ENCODE results near the gene RSPO3.

The RSPO3 gene

DNA sequence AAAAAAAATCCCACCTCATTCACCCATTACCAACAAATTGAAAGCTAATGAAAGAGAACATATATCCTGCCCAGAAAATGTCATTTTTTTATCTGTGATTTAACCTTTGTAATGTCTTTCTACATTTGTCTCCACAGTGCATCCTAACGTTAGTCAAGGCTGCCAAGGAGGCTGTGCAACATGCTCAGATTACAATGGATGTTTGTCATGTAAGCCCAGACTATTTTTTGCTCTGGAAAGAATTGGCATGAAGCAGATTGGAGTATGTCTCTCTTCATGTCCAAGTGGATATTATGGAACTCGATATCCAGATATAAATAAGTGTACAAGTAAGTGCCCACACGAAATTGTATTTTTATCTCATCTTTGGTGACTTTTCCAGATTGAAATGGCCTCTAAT is 30.0 kb downstream of the RSPO3 start:
- no peak for DNase-seq (ENCODE audit: extremely low spot score)
- TF ChIP-seq LEF1 (IDR thresholded peaks at IDR 0.05; ENCODE audit: borderline replicate concordance) (no peak), HDGF (IDR thresholded peaks at IDR 0.05; ENCODE audit: borderline replicate concordance) (no peak), FOXM1 (IDR thresholded peaks at IDR 0.05; ENCODE audit: borderline replicate concordance) (no peak), NFRKB (IDR thresholded peaks at IDR 0.05) (no peak), BHLHE40 (IDR thresholded peaks at IDR 0.05; ENCODE audit: borderline replicate concordance) (no peak), FOXA1 (IDR thresholded peaks at IDR 0.05) (no peak), ARNT (IDR thresholded peaks at IDR 0.05) (no peak), SP1 (IDR thresholded peaks at IDR 0.05) (no peak), SUZ12 (IDR thresholded peaks at IDR 0.05) (no peak), ELF4 (IDR thresholded peaks at IDR 0.05) (no peak), FOXK2 (IDR thresholded peaks at IDR 0.05) (no peak), ZNF384 (IDR thresholded peaks at IDR 0.05) (no peak), TARDBP (IDR thresholded peaks at IDR 0.05) (no peak), L3MBTL2 (conservative IDR thresholded peaks at IDR 0.05) (no peak), CTBP1 (IDR thresholded peaks at IDR 0.05; ENCODE audit: borderline replicate concordance) (no peak)
- TF ChIP-seq, protein P1, sequence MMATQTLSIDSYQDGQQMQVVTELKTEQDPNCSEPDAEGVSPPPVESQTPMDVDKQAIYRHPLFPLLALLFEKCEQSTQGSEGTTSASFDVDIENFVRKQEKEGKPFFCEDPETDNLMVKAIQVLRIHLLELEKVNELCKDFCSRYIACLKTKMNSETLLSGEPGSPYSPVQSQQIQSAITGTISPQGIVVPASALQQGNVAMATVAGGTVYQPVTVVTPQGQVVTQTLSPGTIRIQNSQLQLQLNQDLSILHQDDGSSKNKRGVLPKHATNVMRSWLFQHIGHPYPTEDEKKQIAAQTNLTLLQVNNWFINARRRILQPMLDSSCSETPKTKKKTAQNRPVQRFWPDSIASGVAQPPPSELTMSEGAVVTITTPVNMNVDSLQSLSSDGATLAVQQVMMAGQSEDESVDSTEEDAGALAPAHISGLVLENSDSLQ (IDR thresholded peaks at IDR 0.05) = no peak
- ChIA-PET POLR2A (no interaction called here), CTCF (no interaction called here)

DNA sequence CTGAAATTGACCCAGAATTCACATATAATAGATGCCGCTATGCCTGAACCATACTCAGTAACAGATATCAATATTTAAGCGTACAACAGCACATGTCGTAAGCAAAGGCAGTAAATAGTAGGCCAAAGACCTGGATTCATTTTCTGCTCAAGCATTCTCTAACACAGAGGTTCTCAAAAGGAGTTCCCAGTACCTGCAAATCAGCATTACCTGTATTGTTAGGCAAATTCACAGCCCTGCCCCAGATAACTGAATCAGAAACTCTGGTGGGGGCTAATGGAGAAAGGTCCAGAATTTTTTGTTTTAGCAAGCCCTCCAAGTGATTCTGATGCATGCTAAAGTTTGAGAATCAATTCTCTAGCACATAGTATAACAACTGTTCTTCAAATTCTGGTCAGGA is 36.0 kb downstream of the RSPO3 start:
- CTCF ChIA-PET = no interaction called here
- POLR2A ChIA-PET = no interaction called here
- TF ChIP-seq FOXM1 (IDR thresholded peaks at IDR 0.05; ENCODE audit: borderline replicate concordance) = no peak
- TF ChIP-seq SP1 (IDR thresholded peaks at IDR 0.05) = no peak
- TF ChIP-seq HDGF (IDR thresholded peaks at IDR 0.05; ENCODE audit: borderline replicate concordance) = no peak
- no peak for TF ChIP-seq FOXA1 (IDR thresholded peaks at IDR 0.05)
- TF ChIP-seq ARNT (IDR thresholded peaks at IDR 0.05) = no peak
- TF ChIP-seq BHLHE40 (IDR thresholded peaks at IDR 0.05; ENCODE audit: borderline replicate concordance) = no peak
- TF ChIP-seq, protein P1 (IDR thresholded peaks at IDR 0.05) = no peak
- no peak for TF ChIP-seq ELF4 (IDR thresholded peaks at IDR 0.05)
- TF ChIP-seq L3MBTL2 (conservative IDR thresholded peaks at IDR 0.05) = no peak
- DNase-seq (ENCODE audit: extremely low spot score) = no peak

DNA sequence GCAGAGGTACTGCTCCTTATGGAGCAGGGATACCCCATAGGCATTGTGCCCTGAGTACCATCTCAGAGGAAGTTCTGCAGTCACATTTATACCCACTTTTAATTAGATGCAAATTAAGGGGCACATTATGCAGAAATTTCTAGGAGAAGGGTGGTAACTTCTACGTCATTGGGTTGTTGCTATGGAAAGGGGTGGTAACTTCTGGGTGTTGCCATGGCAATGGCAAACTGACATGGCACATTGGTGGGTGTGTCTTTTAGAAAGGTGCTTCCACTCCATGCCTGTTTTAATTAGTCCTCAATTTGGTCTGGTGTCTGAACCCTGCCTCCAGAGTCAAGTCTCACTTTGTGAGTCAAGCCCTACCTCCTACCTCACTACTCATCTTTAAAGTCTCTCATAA is 42.0 kb downstream of the RSPO3 start:
- DNase-seq (ENCODE audit: extremely low spot score) = no peak
- POLR2A ChIA-PET = no interaction called here
- TF ChIP-seq FOXM1 (IDR thresholded peaks at IDR 0.05; ENCODE audit: borderline replicate concordance) = no peak
- no peak for TF ChIP-seq ELF4 (IDR thresholded peaks at IDR 0.05)
- no peak for TF ChIP-seq L3MBTL2 (conservative IDR thresholded peaks at IDR 0.05)
- TF ChIP-seq, protein P1 (IDR thresholded peaks at IDR 0.05) = no peak
- TF ChIP-seq FOXA1 (IDR thresholded peaks at IDR 0.05) = no peak
- no peak for TF ChIP-seq BHLHE40 (IDR thresholded peaks at IDR 0.05; ENCODE audit: borderline replicate concordance)
- TF ChIP-seq ZNF384 (IDR thresholded peaks at IDR 0.05) = no peak
- no peak for TF ChIP-seq SUZ12 (IDR thresholded peaks at IDR 0.05)
- no peak for TF ChIP-seq LEF1 (IDR thresholded peaks at IDR 0.05; ENCODE audit: borderline replicate concordance)
- TF ChIP-seq FOXK2 (IDR thresholded peaks at IDR 0.05) = no peak
- no peak for TF ChIP-seq HDGF (IDR thresholded peaks at IDR 0.05; ENCODE audit: borderline replicate concordance)
- no peak for TF ChIP-seq TARDBP (IDR thresholded peaks at IDR 0.05)
- TF ChIP-seq SP1 (IDR thresholded peaks at IDR 0.05) = no peak
- no peak for TF ChIP-seq CTBP1 (IDR thresholded peaks at IDR 0.05; ENCODE audit: borderline replicate concordance)
- no peak for TF ChIP-seq NFRKB (IDR thresholded peaks at IDR 0.05)
- CTCF ChIA-PET = interaction anchor here (0.7 kb wide), 1 partner anchor 748 kb away, joined by 5 read pairs; no protein-coding TSS in a partner anchor

DNA sequence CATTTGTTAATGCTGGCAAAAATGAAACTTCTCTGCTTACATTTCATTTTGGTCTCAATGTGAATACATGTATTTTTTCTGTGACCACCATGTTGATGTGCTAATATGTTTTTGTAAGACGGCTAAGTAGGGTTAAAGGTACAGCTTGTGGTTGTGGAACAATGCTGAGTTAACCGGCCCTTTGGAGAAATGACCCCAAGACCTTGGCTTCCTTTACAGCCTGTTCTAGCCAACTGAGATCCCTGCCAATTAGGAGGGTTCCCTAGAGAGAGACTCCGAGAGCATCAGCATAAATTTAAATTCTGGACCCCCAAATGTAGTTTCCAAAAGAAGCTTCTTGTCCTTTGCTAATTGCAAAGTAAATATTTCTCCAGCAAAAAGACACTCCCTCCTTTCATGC is 44.4 kb downstream of the RSPO3 start:
- CTCF ChIA-PET = no interaction called here
- POLR2A ChIA-PET = no interaction called here
- TF ChIP-seq SUZ12 (IDR thresholded peaks at IDR 0.05) (no peak), BHLHE40 (IDR thresholded peaks at IDR 0.05; ENCODE audit: borderline replicate concordance) (no peak), TARDBP (IDR thresholded peaks at IDR 0.05) (no peak), SP1 (IDR thresholded peaks at IDR 0.05) (no peak), CTBP1 (IDR thresholded peaks at IDR 0.05; ENCODE audit: borderline replicate concordance) (no peak), LEF1 (IDR thresholded peaks at IDR 0.05; ENCODE audit: borderline replicate concordance) (no peak), FOXA1 (IDR thresholded peaks at IDR 0.05) (no peak), ELF4 (IDR thresholded peaks at IDR 0.05) (no peak), HDGF (IDR thresholded peaks at IDR 0.05; ENCODE audit: borderline replicate concordance) (no peak), FOXK2 (IDR thresholded peaks at IDR 0.05) (no peak), NFRKB (IDR thresholded peaks at IDR 0.05) (no peak), ZNF384 (IDR thresholded peaks at IDR 0.05) (no peak), ARNT (IDR thresholded peaks at IDR 0.05) (no peak), L3MBTL2 (conservative IDR thresholded peaks at IDR 0.05) (no peak), FOXM1 (IDR thresholded peaks at IDR 0.05; ENCODE audit: borderline replicate concordance) (no peak)
- TF ChIP-seq, protein P1 (IDR thresholded peaks at IDR 0.05) = no peak
- DNase-seq (ENCODE audit: extremely low spot score) = no peak

DNA sequence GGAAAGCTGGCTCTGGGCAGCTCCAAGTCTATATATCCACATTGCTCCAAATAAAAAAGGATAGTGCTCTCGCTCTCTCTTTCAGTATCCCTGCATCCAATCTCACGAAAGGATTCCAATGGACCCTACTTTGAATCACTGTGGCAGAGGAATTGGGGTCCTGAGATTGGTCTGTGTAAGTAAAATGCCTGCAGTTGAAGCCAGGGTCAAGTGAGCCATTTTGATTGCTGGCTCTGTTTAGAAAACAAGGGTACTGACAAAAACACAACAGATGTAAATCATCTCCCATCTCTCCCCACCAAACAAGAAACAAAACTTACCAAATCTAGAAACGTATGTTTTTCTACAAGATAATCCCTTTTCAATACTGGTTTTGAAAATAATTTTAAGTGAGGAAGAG is 45.6 kb downstream of the RSPO3 start:
- no peak for DNase-seq (ENCODE audit: extremely low spot score)
- CTCF ChIA-PET = no interaction called here
- TF ChIP-seq FOXK2 (IDR thresholded peaks at IDR 0.05) (no peak), LEF1 (IDR thresholded peaks at IDR 0.05; ENCODE audit: borderline replicate concordance) (no peak), CTBP1 (IDR thresholded peaks at IDR 0.05; ENCODE audit: borderline replicate concordance) (no peak), TARDBP (IDR thresholded peaks at IDR 0.05) (no peak), SUZ12 (IDR thresholded peaks at IDR 0.05) (no peak), ELF4 (IDR thresholded peaks at IDR 0.05) (no peak)
- POLR2A ChIA-PET = no interaction called here

DNA sequence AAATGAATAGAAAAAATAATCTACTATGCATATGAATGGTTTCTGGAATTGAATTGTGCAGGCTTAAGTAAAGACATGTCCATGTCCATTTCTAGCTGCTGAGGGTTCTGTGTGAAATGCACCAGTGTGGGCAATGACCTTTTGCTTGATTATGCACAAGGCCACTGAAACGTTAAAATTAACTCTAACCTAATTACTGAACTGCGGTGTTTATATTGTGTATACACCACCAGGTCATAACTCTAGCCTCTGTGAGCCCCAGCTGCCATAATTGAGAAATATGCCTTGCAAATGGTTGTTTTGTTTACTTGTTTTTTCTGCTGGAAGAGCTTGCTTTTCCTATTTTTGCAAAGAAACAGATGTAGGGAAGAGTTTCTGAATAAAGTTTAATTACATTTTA is 46.1 kb downstream of the RSPO3 start:
- POLR2A ChIA-PET = no interaction called here
- CTCF ChIA-PET = no interaction called here
- TF ChIP-seq FOXA1 (IDR thresholded peaks at IDR 0.05) (no peak), ARNT (IDR thresholded peaks at IDR 0.05) (no peak), TARDBP (IDR thresholded peaks at IDR 0.05) (no peak), FOXM1 (IDR thresholded peaks at IDR 0.05; ENCODE audit: borderline replicate concordance) (no peak), ELF4 (IDR thresholded peaks at IDR 0.05) (no peak), CTBP1 (IDR thresholded peaks at IDR 0.05; ENCODE audit: borderline replicate concordance) (no peak), SUZ12 (IDR thresholded peaks at IDR 0.05) (no peak), ZNF384 (IDR thresholded peaks at IDR 0.05) (no peak), LEF1 (IDR thresholded peaks at IDR 0.05; ENCODE audit: borderline replicate concordance) (no peak), HDGF (IDR thresholded peaks at IDR 0.05; ENCODE audit: borderline replicate concordance) (no peak), FOXK2 (IDR thresholded peaks at IDR 0.05) (no peak), BHLHE40 (IDR thresholded peaks at IDR 0.05; ENCODE audit: borderline replicate concordance) (no peak), NFRKB (IDR thresholded peaks at IDR 0.05) (no peak), SP1 (IDR thresholded peaks at IDR 0.05) (no peak), L3MBTL2 (conservative IDR thresholded peaks at IDR 0.05) (no peak)
- TF ChIP-seq, protein P1 (IDR thresholded peaks at IDR 0.05) = no peak
- DNase-seq (ENCODE audit: extremely low spot score) = no peak

Data from HEK293T (cell line).